Right cardiac atrium (tissue), 5 donors: ENCODE measurements around the gene ANKZF1. TPM values are rescaled to one million over a fixed set of nuclear protein-coding genes. Genes with fewer than 3 reads are reported as not detected.

Source experiments
- ATAC-seq, 2 donors: fragments of 200-7000 bp; cut with Tn5 transposase; one replicate each; pipeline versions ENCODE4 v1.8.0 to v1.9.1; 2020; ENCODE audit warnings: moderate library complexity in 2 of 2, mild to moderate bottlenecking in 1 of 2
- DNase-seq, 3 donors: peaks; one replicate each; pipeline ENCODE4 v3.0.0-alpha.2; 2020
- H3K27ac ChIP-seq: one replicate; pipeline ENCODE4 v1.5.1; 2013; ENCODE audit warnings: mild to moderate bottlenecking, low read length, control low read depth, moderate library complexity
- H3K27me3 ChIP-seq: one replicate; pipeline ENCODE4 v1.6.1; 2013; ENCODE audit not compliant: control insufficient read depth, insufficient read depth
- H3K4me1 ChIP-seq: one replicate; pipeline ENCODE4 v1.6.1; 2013; ENCODE audit warnings: low read length; ENCODE audit not compliant: control insufficient read depth, insufficient read depth
- H3K4me3 ChIP-seq: one replicate; pipeline ENCODE4 v1.5.1; 2013; ENCODE audit warnings: low read length, control low read depth
- H3K9me3 ChIP-seq: one replicate; pipeline ENCODE4 v1.6.1; 2013; ENCODE audit warnings: low read length; ENCODE audit not compliant: control insufficient read depth
- WGBS: extraction: QIAGEN DNeasy Blood & Tissue Kit; methylation state at CpG from one replicate; pipeline ENCODE4 v1.1.7; 2013; 5-methylcytosine and 5-hydroxymethylcytosine counted together
- intact Hi-C, 4 donors: fragments of 100-400 bp; cut with DNase I; formaldehyde crosslinking; loops; one replicate each; pipeline versions ENCODE4 v1.11.0 to v1.14.0; 2022 to 2023
- polyA plus RNA-seq: library from polyadenylated mRNA; stranded (reverse); fragments of 200-250 nt; gene quantifications from one replicate; pipeline ENCODE4 v1.2.3, GENCODE V29; 2013
- total RNA-seq, 4 donors: library from RNA; stranded (reverse); fragmentation: NEBNext Ultra II Directional; extraction: Animal tissue kit (Norgen Biotek cat#: 25700); gene quantifications; one replicate each; pipeline ENCODE4 v1.2.1, GENCODE V29; 2021
- donor health status: healthy with polysubstance abuse.
- donor health status: DM: no; HTN: yes; CAD: no.
- donor health status: DM: no; HTN: no; CAD: no.
- donor health status: DM: no; HTN: yes; CAD: no; lungs with severe emphysema.
- donor health status: DM: yes; HTN: yes; CAD: no.

ANKZF1 gene
- total and polyA plus RNA-seq, 5 donors: 14.9 to 32.0 (median 25.8) TPM

DNA sequence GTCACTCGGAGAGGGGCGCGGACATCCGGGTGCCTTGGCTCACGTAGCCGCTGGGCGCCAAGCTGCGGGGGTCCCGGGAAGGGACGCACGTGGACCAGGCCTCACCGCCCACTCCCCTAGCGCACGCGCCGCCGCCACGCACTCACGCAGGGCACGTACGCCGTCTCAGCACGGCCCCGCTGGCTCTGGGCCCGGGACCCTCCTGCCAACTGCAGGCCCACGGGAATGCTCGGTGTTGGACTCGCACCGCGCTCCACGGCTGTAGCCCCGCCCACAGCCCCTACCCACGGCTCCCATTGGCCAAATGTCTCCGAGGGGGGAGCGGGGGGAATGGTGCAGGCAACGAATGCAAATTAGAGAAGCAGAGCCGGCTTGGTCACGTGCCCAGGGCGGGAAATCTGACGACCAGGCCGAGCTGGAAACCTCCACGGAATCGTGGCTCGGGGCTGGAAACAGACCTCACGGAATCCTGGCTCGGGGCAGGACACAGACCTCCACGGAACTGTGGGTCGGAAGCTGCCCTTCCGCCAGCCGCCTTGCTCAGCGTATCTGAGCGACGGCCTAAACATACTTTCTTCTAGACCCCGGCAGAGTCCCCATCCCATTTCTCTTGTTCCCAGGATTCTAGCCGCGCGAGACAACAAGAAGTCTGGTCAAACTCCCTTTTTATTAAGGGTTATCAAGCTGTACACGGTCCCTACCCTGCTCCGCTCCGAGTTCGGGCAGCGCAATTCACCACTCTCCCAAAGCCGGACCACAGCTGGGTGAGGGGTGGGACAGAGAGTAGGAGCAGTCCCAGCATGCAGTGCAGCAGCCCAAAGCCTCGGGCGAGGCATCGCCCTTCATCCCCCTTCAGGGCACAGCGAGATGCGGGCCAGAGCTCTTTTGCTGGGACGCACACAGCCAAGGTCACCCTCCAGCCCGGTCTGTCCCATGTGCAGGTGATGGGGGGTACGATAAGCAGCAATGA, 10.6 kb upstream of the ANKZF1 start, which contains the start of gene ABCB6:
TSS of gene ABCB6 (minus strand) at position 227 of the 970 bp plus-strand sequence. CDS start 285 bp downstream, outside the sequence.
- WGBS: 6% methylated on average over 71 of the region's 71 CpGs
- H3K27ac ChIP-seq: peak within 1 kb of the TSS; percentile 79
- peak; percentile 91 for ATAC-seq
- peaks cover 6% of the 10 kb centered on the region for H3K4me1 ChIP-seq
- intact Hi-C loops: no loop called here
- DNase-seq: peak; percentile 99 to 100 (median 99)
- peak within 1 kb of the TSS; percentile 11 for H3K4me3 ChIP-seq
- H3K9me3 ChIP-seq: no peaks in the 10 kb centered on the region
- H3K27me3 ChIP-seq: no peaks in the 10 kb centered on the region

DNA sequence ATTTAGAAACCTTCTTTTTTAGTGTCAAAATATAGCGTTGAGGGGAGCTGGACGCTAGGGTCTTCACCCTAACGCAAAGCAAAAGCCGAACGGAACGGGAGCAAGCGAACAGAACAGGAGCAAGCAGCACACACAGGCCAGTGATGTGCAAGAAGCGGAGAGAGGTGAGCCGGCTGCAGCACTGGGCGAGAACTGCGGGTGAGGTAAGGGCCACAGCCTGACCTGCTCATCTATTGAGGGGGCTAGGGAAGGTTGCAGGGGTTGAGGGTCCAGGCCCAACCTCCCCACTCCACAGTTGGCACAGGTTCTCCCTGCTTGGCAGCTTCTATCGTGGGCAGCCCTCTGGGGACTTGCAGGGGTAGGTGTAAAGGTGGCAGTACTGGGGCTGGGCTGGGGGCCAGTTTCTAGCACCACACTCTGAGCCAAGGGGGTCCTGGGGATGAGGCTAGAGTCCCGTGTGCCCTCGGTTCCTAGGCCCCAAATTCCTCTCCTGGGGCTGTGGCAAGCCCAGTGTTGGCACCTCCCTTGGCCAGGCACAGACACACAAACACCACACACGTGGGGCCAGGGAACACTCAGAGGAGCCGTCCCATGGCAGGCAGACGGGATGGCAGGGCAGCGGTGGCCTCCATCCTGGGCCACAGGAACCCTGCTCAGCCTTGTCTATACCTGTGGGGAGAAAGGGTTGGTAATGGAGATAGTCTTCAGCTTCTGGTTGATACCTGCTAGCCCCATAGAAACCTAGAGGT, 9.6 kb upstream of the ANKZF1 start:
- WGBS: 87% methylated on average over 18 of the region's 18 CpGs
- Histone ChIP-seq H3K27ac (no peak overlapping the region), H3K4me3 (no peak overlapping the region), H3K9me3 (no peaks in the 10 kb centered on the region), H3K27me3 (no peaks in the 10 kb centered on the region), H3K4me1 (peaks cover 6% of the 10 kb centered on the region)
- ATAC-seq: no peak
- intact Hi-C loops: no loop called here
- DNase-seq: peak in 1 of 3 donors; percentile 60

DNA sequence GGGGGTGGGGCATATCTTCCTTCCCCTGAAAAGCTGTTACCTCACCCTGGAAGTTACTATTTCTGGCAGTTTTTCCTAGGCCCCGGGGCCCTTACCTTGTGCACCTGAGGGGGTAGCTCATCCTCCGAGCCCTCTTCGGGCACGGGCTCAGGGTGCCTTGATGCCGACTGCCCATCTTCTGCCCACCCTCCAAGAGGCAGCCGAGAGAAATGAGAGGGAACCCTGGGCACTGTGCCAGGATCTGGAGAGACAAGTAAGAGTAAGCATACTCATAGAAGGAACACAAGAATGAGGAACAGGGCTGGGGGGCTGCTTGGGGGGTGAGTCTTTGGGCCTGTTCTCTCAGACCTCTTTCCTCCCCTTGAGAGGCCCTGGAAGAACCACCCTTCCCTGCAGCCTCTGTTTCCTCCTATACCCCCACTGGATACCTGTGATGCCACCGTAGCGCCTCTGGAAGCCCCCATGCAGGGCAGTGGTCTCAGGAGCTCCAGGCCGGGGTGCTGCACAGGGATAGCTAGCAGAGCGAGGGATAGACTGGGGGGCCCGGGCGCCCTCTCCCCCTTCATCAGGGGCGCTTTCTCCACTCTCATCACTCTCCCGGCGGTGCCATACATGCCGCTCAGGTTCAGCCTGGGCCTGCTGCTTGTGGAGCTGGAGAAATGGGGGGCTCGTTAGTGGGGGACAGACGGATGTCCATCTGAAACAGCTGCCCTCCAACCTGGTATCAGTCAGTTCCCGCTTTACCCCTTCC, 8.8 kb upstream of the ANKZF1 start:
- intact Hi-C loops: no loop called here
- no peak overlapping the region for H3K27ac ChIP-seq
- WGBS: 89% methylated on average over 19 of the region's 19 CpGs

DNA sequence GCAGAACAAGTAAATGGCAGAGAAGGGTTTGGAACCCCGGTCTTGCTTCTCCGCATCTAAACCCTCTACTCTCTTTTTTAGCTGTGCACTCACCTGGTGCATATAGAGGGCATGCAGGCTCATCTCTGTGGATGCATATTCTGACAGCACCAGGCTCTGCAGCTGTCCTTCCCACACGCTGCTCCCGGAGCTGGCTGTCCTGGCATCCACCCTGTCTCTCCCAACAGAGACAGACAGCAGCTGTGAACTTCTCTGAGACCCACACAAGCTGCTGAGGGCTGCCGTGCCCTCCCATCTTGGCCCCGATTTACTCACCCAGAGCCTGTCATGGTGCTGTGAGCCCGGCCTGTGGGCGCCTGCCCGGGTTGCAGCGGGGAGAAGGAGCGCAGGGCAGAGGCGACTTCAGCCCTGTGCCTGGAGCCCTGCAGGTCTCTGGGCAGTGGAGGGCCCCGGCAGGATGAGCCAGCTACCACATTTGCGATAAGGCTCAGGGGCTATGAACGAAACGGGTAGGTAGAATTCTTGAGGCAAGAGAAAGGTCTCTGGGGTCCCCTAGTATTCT, 7.6 kb upstream of the ANKZF1 start:
- H3K4me1 ChIP-seq: peaks cover 6% of the 10 kb centered on the region
- WGBS: 92% methylated on average over 16 of the region's 16 CpGs
- intact Hi-C loops: no loop called here
- no peak overlapping the region for H3K27ac ChIP-seq
- no peak overlapping the region for H3K4me3 ChIP-seq
- peak in 1 of 3 donors; percentile 44 for DNase-seq
- no peak for ATAC-seq
- H3K9me3 ChIP-seq: no peaks in the 10 kb centered on the region
- no peaks in the 10 kb centered on the region for H3K27me3 ChIP-seq

More for the DNA sequence above, 8.8 kb upstream of the ANKZF1 start:
- Histone ChIP-seq H3K4me1 (peaks cover 6% of the 10 kb centered on the region), H3K9me3 (no peaks in the 10 kb centered on the region), H3K4me3 (no peak overlapping the region), H3K27me3 (no peaks in the 10 kb centered on the region)
- DNase-seq (peak in 2 of 3 donors; percentile 55 to 60), ATAC-seq (no peak)

DNA sequence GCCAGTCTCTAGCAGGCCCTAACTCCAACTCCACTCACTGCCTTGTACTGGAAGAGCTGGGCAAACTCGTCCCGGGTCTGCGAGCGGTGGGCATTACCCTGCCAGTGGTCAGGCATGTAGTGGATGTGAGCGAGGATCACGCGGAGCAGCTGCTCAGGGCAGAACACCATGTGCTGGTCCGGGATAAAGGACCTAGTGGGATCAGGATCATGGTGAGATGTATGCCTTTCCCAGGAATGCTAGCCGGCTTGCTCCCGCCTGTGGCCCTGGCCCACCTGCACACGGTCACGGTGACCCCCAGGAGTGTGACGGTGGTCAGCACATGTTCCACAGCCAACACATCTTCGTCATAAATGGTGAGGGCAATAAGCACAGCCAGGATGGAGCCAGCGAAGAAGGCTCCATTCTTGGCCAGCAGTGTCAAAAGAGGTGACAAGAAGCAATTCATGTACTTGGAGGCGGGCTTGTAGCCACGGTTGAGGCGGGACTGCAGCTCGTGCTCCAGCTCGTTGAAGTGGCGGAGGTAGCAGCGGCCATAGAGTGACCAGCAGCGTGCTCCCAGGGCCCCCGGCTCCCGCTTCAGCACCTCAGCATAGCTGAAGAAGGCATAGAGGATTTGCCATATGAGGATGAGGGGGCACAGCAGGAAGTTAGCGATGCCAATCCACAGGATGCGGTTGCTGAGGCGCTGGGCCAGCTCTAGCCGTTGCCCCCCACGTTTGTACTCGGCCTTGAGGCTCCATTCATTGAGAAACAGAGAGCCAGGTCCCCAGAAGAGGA, 5.6 kb upstream of the ANKZF1 start:
- no peak for DNase-seq
- Histone ChIP-seq H3K4me3 (no peak overlapping the region), H3K27ac (no peak overlapping the region), H3K4me1 (peaks cover 15% of the 10 kb centered on the region), H3K9me3 (no peaks in the 10 kb centered on the region), H3K27me3 (no peaks in the 10 kb centered on the region)
- ATAC-seq: no peak
- intact Hi-C loops: no loop called here
- WGBS: 91% methylated on average over 31 of the region's 31 CpGs

DNA sequence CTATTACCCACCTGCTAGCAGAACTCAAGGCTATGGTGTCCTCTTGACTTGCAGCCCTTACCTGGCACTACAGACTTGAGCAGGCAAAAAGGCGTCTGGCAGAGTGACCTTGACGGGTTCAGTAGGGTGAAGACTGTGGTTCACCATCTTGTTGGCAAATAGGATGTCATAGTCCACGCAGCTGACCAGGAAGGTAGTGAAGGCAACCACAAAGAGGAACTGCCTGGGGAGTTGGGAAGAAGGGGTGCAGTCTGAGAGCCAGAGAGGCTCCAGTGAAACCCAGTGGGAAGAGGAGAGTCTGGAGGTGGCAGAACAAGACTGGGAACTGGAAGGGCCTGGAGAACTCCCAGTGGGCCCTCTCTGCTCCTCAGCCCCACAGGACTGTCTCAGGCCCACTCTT, 4.3 kb upstream of the ANKZF1 start:
- Histone ChIP-seq H3K4me3 (no peak overlapping the region), H3K4me1 (peaks cover 9% of the 10 kb centered on the region), H3K27me3 (no peaks in the 10 kb centered on the region), H3K27ac (no peak overlapping the region), H3K9me3 (no peaks in the 10 kb centered on the region)
- intact Hi-C loops: no loop called here
- WGBS: 87% methylated on average over 3 of the region's 3 CpGs
- no peak for ATAC-seq
- DNase-seq: no peak

DNA sequence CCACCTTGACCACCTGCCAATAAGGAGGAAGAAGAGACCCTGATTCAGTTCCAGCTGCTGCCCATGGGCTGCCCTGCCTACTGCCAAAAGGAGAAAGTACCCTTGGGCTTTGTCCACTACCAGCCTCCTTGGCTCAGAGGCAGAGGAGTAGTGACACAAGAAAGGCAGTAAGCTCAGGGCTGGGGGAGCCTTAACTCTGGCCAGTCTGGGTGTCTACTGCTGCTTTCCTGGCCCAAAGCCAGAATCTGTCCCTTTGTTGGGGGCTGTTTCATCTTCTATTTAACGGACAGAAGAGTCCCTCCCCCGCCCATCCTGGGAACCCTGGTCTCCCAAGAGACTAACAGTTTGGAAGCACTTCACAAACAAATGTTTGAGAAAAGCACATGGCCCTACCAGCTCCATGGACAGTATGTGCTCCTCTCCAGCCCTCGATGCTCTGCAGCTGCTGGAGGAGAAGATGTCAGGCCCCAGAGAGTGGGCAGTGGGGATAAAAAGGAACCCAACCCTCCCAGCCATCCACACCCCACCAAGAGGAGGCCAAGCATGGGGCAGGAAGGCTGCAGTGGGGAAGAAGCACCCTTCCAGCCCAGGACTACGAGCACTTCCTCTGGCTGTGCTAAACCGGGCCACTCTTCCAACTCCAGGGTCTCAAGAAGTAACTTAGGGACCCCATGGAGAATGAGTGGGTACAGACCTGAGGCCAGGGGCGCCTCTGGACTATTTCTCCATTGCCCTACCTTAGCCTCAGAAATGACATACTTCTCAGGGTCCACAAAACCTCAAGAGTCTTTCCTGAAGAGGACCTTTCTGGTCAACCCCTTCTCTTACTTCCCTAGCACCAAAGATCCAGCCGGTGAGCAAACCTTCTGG, 1.3 kb upstream of the ANKZF1 start:
- H3K9me3 ChIP-seq: no peaks in the 10 kb centered on the region
- 40% methylated on average over 7 of the region's 7 CpGs for WGBS
- peak overlapping the region; percentile 68 for H3K4me3 ChIP-seq
- peaks cover 9% of the 10 kb centered on the region for H3K4me1 ChIP-seq
- intact Hi-C loops: no loop called here
- DNase-seq (no peak), ATAC-seq (no peak)
- no peaks in the 10 kb centered on the region for H3K27me3 ChIP-seq
- peak overlapping the region; percentile 94 for H3K27ac ChIP-seq

DNA sequence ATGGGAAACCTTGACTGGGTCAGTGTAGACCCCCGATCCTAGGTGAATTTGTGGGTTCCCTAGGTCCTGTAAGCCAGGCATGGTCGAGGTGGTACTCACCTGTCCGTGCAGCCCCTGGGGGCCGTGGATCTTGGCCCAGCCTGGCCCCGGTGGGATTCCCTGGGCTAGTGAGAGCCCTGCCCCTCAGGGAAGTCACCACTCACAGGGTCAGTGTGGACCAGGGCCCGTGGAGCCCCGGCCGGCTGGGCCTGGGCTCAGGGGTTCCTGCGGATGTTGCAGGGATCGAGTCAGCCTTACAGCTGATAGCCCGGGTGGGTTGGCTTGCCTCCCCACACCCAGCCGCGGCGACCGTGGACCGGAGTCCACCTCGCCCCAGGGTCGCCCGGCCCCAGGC, 698 bp upstream of the ANKZF1 start:
- Histone ChIP-seq H3K9me3 (no peaks in the 10 kb centered on the region), H3K4me3 (peak overlapping the region; percentile 68), H3K27me3 (no peaks in the 10 kb centered on the region), H3K4me1 (peaks cover 9% of the 10 kb centered on the region), H3K27ac (peak overlapping the region; percentile 94)
- WGBS: 3% methylated on average over 19 of the region's 19 CpGs
- DNase-seq (no peak), ATAC-seq (peak in 1 of 2 donors; percentile 42)
- intact Hi-C loops: no loop called here

DNA sequence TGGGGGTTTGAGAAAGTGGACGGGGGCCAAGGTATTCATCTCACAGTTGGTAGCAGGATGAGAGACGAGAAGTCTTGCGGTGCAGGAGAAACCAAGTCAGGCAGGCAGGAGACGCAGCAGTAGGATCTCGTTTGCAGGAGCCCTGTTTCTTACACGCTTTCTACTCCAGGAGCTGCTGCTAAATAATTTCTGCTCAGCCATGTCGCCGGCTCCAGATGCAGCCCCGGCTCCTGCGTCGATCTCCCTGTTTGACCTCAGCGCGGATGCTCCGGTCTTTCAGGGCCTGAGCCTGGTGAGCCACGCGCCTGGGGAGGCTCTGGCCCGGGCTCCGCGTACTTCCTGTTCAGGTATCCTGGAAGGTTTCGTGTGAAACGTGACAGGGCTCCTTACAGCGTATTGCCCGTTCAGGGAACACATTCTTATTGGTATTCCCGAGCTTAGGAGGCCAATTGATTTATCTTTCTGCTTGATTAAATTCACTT, 494 bp downstream of the ANKZF1 start:
- under 1% methylated on average over 24 of the region's 24 CpGs for WGBS
- Histone ChIP-seq H3K27me3 (no peaks in the 10 kb centered on the region), H3K4me3 (peak overlapping the region; percentile 79), H3K4me1 (peaks cover 9% of the 10 kb centered on the region), H3K9me3 (no peaks in the 10 kb centered on the region), H3K27ac (peak overlapping the region; percentile 92)
- ATAC-seq: peak in 1 of 2 donors; percentile 6
- intact Hi-C loops: no loop called here
- peak in 2 of 3 donors; percentile 70 for DNase-seq
